PC-9 (cell line): Measurements from ENCODE around the gene THY1. TPM values are rescaled to one million over a fixed set of nuclear protein-coding genes. Genes with fewer than 3 reads are reported as not detected.
A peak's percentile ranks its signal among the peaks of the same experiment; 100 is the strongest.

Experiments
- BruUV-seq: library from RNA; stranded (reverse); fragments of 400-500 nt; replicated peaks from 2 replicates; lab custom pipeline; 2021; lab: Mats Ljungman, UMichigan
- CTCF ChIA-PET: fragments of 300-600 bp; sonication (Branson Sonifier 250); formaldehyde crosslinking; loops from one replicate; lab custom pipeline; 2022; ENCODE audit warnings: antibody characterized with exemption; lab: Charles Lee
- POLR2A ChIA-PET: fragments of 300-600 bp; sonication (Branson Sonifier 250); formaldehyde crosslinking; loops from one replicate; lab custom pipeline; 2022; ENCODE audit warnings: antibody characterized with exemption; ENCODE audit not compliant: unreplicated experiment; lab: Charles Lee
- DNase-seq, 2 experiments: peaks; one replicate each; pipeline versions ENCODE4 v3.0.0 to v3.0.0-alpha.2; 2015 to 2022; ENCODE audit warnings: mixed read lengths in 1 of 2
- H2AFZ ChIP-seq: fragments of 200-600 bp; sonication (generic); 2 replicates; pipeline ENCODE4 v1.8.1; 2017; ENCODE audit warnings: antibody characterized with exemption
- H3F3A ChIP-seq: fragments of 200-600 bp; sonication (generic); 2 replicates; pipeline ENCODE4 v1.8.1; 2017; ENCODE audit warnings: antibody characterized with exemption, mild to moderate bottlenecking, low read depth; ENCODE audit not compliant: insufficient read depth
- H3K27ac ChIP-seq: fragments of 200-600 bp; sonication (generic); 2 replicates; pipeline ENCODE4 v1.6.1; 2016; ENCODE audit warnings: mixed run types
- H3K27me3 ChIP-seq: fragments of 200-600 bp; sonication (generic); 2 replicates; pipeline ENCODE4 v1.6.1; 2016; ENCODE audit warnings: low read depth, mixed run types; ENCODE audit not compliant: insufficient read depth
- H3K36me3 ChIP-seq: fragments of 200-600 bp; sonication (generic); 2 replicates; pipeline ENCODE4 v1.6.1; 2016; ENCODE audit warnings: low read depth, mixed run types
- H3K4me1 ChIP-seq: fragments of 200-600 bp; sonication (generic); replicated peaks from 2 replicates; pipeline ENCODE4 v1.6.1; 2016; ENCODE audit warnings: mixed run types; ENCODE audit not compliant: insufficient read depth
- H3K4me2 ChIP-seq: fragments of 200-600 bp; sonication (generic); 2 replicates; pipeline ENCODE4 v1.6.1; 2017; ENCODE audit warnings: mixed run types
- H3K4me3 ChIP-seq: fragments of 200-600 bp; sonication (generic); 2 replicates; pipeline ENCODE4 v1.6.1; 2016; ENCODE audit warnings: mixed run types
- H3K79me2 ChIP-seq: fragments of 200-600 bp; sonication (generic); 2 replicates; pipeline ENCODE4 v1.6.1; 2017; ENCODE audit warnings: low read depth, mixed run types
- H3K9me2 ChIP-seq: fragments of 200-600 bp; sonication (generic); 2 replicates; pipeline ENCODE4 v1.8.1; 2017; ENCODE audit warnings: mild to moderate bottlenecking; ENCODE audit not compliant: insufficient read depth
- H3K9me3 ChIP-seq: fragments of 200-600 bp; sonication (generic); 2 replicates; pipeline ENCODE4 v1.8.1; 2016; ENCODE audit warnings: low read depth; ENCODE audit not compliant: insufficient read depth
- H4K20me1 ChIP-seq: fragments of 200-600 bp; sonication (generic); 2 replicates; pipeline ENCODE4 v1.8.1; 2017; ENCODE audit not compliant: insufficient read depth
- EZH2 ChIP-seq: fragments of 200-600 bp; sonication (generic); IDR thresholded peaks from 2 replicates; pipeline ENCODE4 v1.8.0; 2017; ENCODE audit warnings: antibody characterized with exemption, low read depth
- intact Hi-C: fragments of 100-400 bp; cut with micrococcal nuclease; formaldehyde crosslinking; loops from one replicate; pipeline ENCODE4 v1.10.0; 2022; ENCODE audit not compliant: unreplicated experiment
- total RNA-seq: library from RNA; stranded (reverse); gene quantifications from 2 replicates; pipeline ENCODE4 v1.2.3, GENCODE V29; 2021
- TF ChIP-seq, protein P1 (sequence below): fragments of 200-600 bp; sonication (generic); conservative IDR thresholded peaks from 2 replicates; pipeline ENCODE4 v1.6.1; 2017; ENCODE audit warnings: mixed run types, antibody characterized with exemption, mild to moderate bottlenecking, moderate library complexity

THY1 gene
- total RNA-seq, 1 experiment from 2014 or later = not detected

DNA sequence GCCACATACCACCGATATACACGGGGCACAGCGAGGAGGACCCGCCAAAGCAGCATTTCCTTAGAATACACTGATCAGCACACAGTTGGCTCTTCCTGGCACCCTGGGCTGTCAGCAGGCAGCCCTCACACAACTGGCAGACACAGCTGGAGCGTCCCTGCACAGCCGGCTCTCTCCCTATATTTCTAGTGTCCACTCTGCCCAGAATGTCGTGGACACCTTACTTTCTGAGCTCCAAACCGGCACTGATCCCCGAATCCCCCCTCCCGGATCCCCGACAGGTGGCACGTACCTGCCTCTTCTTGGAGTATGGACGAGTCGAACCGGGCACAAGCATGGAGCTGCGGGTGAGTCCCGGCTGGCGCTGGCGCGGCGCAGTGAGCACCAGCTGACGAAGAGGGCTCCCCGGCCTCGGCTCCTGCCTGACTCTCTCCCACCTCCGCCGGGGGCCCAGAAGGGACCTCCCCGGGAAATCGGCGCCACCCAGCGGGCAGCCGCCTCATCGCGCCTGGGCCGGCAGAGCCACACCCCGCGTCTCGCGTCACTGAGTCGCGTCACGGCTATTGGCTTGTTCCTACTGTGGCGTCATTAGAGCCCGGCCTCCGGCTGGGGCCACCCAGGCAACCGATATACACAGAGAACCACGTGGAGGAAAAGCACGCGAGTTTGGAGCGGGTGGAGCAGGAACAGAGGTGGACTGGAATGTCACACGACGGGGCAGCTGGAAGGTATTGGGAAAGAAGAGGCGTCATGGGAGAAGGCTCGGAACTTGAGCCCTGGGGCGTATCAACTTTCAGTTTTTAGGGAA, 41.6 kb downstream of the THY1 start, which contains the start of gene USP2:
Gene USP2, minus strand, starts transcription at position 510 of the 808 bp plus-strand sequence. CDS start 8,210 bp downstream, outside the sequence.
- intact Hi-C loops = loop anchor here (1.0 kb wide), 1 partner anchor 93 kb away; no protein-coding TSS in a partner anchor
- no peaks in the 10 kb centered on the region for H3K9me2 ChIP-seq
- H3K27ac ChIP-seq = no peak within 1 kb of the TSS
- H3F3A ChIP-seq = peaks cover 8% of the 10 kb centered on the region; the same call in 1 of the 2 replicates
- TF ChIP-seq, protein P1, sequence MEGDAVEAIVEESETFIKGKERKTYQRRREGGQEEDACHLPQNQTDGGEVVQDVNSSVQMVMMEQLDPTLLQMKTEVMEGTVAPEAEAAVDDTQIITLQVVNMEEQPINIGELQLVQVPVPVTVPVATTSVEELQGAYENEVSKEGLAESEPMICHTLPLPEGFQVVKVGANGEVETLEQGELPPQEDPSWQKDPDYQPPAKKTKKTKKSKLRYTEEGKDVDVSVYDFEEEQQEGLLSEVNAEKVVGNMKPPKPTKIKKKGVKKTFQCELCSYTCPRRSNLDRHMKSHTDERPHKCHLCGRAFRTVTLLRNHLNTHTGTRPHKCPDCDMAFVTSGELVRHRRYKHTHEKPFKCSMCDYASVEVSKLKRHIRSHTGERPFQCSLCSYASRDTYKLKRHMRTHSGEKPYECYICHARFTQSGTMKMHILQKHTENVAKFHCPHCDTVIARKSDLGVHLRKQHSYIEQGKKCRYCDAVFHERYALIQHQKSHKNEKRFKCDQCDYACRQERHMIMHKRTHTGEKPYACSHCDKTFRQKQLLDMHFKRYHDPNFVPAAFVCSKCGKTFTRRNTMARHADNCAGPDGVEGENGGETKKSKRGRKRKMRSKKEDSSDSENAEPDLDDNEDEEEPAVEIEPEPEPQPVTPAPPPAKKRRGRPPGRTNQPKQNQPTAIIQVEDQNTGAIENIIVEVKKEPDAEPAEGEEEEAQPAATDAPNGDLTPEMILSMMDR = peak; percentile 94
- no peak for TF ChIP-seq EZH2
- BruUV-seq = no TSS peak
- ChIA-PET POLR2A (interaction anchor here (0.5 kb wide), 1 partner anchor 47 kb away, joined by 3 read pairs; no protein-coding TSS in a partner anchor), CTCF (interaction anchor here (0.6 to 1.7 kb wide), 6 partner anchors 15 to 100 kb away, joined by 3 to 8 read pairs (median 4); no protein-coding TSS in a partner anchor)
- no peaks in the 10 kb centered on the region for H3K79me2 ChIP-seq
- H3K4me2 ChIP-seq = peak within 1 kb of the TSS; percentile 78
- DNase-seq = peak; percentile 97 to 98
- peaks cover 37% of the 10 kb centered on the region for H3K4me1 ChIP-seq
- no peaks in the 10 kb centered on the region for H3K36me3 ChIP-seq
- H3K27me3 ChIP-seq = no peaks in the 10 kb centered on the region
- no peaks in the 10 kb centered on the region for H4K20me1 ChIP-seq
- peak within 1 kb of the TSS; percentile 80 for H2AFZ ChIP-seq
- H3K9me3 ChIP-seq = no peaks in the 10 kb centered on the region
- peak within 1 kb of the TSS; percentile 56 for H3K4me3 ChIP-seq

DNA sequence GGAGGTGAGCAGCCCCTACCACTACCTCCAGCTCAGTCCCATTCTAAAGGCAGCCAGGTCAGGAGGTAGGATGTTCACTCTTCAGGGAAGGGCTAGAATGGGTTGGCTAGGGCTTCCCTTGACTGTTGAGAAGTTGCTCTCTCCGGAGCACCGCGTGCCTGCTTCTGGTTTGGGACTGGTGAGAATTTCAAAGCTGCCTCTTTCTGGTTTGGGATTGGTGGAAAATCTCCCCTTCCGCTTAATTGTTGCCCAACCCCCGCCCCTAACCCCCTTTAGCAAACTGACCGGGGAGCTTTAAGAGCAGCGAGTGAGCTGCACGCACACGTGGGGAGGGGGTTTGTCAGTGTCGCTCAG, 42.2 kb downstream of the THY1 start:
- peak overlapping the region; percentile 78 for H3K4me2 ChIP-seq
- DNase-seq = no peak
- ChIA-PET CTCF (interaction anchor here (0.6 to 1.7 kb wide), 5 partner anchors 16 to 100 kb away, joined by 3 to 8 read pairs (median 5); no protein-coding TSS in a partner anchor), POLR2A (interaction anchor here (0.5 kb wide), 1 partner anchor 47 kb away, joined by 3 read pairs; no protein-coding TSS in a partner anchor)
- H3K9me3 ChIP-seq = no peaks in the 10 kb centered on the region
- 0 out of 2 replicates have a peak, but pooled peaks cover 4% of the 10 kb centered on the region for H3F3A ChIP-seq
- intact Hi-C loops = loop anchor here (1.0 kb wide), 1 partner anchor 93 kb away; no protein-coding TSS in a partner anchor
- H3K27ac ChIP-seq = no peak overlapping the region
- H4K20me1 ChIP-seq = no peaks in the 10 kb centered on the region
- peak overlapping the region; percentile 56; the same call in 1 of the 2 replicates for H3K4me3 ChIP-seq
- no peaks in the 10 kb centered on the region for H3K79me2 ChIP-seq
- BruUV-seq = no TSS peak
- H2AFZ ChIP-seq = peak overlapping the region; percentile 80
- H3K9me2 ChIP-seq = no peaks in the 10 kb centered on the region
- H3K36me3 ChIP-seq = no peaks in the 10 kb centered on the region
- no peaks in the 10 kb centered on the region for H3K27me3 ChIP-seq
- TF ChIP-seq, protein P1 = no peak
- TF ChIP-seq EZH2 = no peak
- peaks cover 37% of the 10 kb centered on the region for H3K4me1 ChIP-seq

DNA sequence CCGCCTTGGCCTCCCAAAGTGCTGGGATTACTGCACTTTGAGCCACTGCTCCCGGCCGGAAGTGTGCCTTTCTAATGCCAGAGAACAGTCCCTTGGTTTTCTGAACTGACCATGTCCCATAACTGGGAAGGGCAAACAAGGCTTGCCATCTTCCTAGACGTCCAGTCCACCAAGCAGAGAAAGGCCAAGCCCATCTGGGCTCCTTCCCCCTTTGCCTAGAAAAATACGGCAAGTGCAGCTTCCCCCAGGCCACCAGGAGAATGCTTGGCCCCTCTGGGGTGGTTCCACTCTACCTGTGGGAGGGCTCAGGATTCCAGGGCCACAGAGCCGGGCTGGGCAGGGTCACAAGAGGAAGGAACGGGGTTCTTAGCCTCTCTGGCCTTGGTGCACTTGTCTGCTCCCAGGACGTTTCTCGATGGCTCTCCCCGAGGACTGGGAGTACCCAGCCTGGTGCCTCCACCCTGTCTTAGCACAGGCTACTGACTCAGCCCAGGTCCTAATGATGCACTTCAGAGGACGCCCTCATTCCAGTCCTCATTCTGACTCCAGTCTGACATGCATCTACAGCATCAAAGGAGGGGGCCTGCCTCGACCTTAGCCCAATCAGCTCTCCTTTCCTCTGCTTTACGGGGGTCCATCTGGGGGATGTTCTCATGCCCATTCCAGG, 42.7 kb downstream of the THY1 start:
- no peak overlapping the region for H2AFZ ChIP-seq
- no peaks in the 10 kb centered on the region for H3K9me3 ChIP-seq
- BruUV-seq = no TSS peak
- H3K9me2 ChIP-seq = no peaks in the 10 kb centered on the region
- DNase-seq = no peak
- intact Hi-C loops = no loop called here
- H3K4me1 ChIP-seq = peaks cover 37% of the 10 kb centered on the region
- no peak overlapping the region for H3K27ac ChIP-seq
- no peak for TF ChIP-seq EZH2
- TF ChIP-seq, protein P1 = no peak
- peak overlapping the region; percentile 78 for H3K4me2 ChIP-seq
- POLR2A ChIA-PET = interaction anchor here (0.6 kb wide), 1 partner anchor 288 kb away, joined by 27 read pairs; no protein-coding TSS in a partner anchor
- no peaks in the 10 kb centered on the region for H3K79me2 ChIP-seq
- H4K20me1 ChIP-seq = no peaks in the 10 kb centered on the region
- CTCF ChIA-PET = interaction anchor here (0.6 to 1.7 kb wide), 3 partner anchors 19 to 97 kb away, joined by 3 to 5 read pairs (median 4); no protein-coding TSS in a partner anchor
- no peaks in the 10 kb centered on the region for H3K27me3 ChIP-seq
- no peaks in the 10 kb centered on the region for H3K36me3 ChIP-seq
- H3F3A ChIP-seq = 0 out of 2 replicates have a peak, but pooled peaks cover 4% of the 10 kb centered on the region
- peak overlapping the region; percentile 56; the same call in 1 of the 2 replicates for H3K4me3 ChIP-seq
